ENCODE results near the gene PDCD11.

PDCD11 gene

DNA sequence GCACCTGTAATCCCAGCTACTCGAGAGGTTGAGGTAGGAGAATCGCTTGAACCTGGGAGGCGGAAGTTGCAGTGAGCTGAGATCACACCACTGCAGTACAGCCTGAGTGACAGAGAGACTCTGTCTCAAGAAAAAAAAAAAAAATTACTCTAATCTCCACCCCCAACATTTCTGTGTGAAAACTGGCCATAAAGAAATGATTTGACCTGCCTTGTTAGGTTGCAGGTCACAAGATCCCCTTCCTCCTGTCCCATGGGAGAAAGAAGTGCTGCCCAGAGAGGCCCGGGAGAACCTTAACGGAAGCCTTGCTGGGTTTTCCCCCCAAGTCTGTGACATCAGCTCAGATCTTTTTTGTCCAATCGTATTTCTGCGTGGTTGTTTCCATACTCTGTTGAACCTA is 71.0 kb downstream of the PDCD11 start:
- H3K4me3 ChIP-seq (ENCODE audit: control insufficient read depth, low read depth, low read length), result no peak overlapping the region
- TF ChIP-seq, protein P1, sequence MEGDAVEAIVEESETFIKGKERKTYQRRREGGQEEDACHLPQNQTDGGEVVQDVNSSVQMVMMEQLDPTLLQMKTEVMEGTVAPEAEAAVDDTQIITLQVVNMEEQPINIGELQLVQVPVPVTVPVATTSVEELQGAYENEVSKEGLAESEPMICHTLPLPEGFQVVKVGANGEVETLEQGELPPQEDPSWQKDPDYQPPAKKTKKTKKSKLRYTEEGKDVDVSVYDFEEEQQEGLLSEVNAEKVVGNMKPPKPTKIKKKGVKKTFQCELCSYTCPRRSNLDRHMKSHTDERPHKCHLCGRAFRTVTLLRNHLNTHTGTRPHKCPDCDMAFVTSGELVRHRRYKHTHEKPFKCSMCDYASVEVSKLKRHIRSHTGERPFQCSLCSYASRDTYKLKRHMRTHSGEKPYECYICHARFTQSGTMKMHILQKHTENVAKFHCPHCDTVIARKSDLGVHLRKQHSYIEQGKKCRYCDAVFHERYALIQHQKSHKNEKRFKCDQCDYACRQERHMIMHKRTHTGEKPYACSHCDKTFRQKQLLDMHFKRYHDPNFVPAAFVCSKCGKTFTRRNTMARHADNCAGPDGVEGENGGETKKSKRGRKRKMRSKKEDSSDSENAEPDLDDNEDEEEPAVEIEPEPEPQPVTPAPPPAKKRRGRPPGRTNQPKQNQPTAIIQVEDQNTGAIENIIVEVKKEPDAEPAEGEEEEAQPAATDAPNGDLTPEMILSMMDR (conservative IDR thresholded peaks at IDR 0.05; ENCODE audit: control insufficient read depth, insufficient read depth, low read depth, low read length), result no peak
- no peak for DNase-seq (ENCODE audit: low read depth)

DNA sequence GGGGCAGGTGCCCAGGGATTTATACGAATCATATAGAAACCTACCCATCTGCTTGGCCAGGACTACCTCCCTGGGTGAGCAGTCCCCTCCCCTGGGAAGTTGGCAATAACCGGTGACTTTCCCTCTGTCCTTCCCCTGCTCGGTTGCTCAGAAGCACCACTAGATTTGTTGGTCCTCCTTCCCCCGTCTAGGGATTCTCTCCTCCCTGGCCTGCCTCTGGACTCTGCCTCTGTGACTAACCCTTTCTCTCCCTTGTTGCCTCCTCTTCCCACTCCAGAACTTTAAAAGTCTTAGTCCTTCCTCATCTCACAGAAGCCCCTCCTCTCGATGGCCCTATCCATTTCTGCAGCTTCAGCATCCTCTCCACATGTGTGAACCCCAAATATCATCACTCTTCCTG is 72.8 kb downstream of the PDCD11 start:
- TF ChIP-seq, protein P1 (conservative IDR thresholded peaks at IDR 0.05; ENCODE audit: control insufficient read depth, insufficient read depth, low read depth, low read length), result no peak
- DNase-seq (ENCODE audit: low read depth), result no peak
- H3K4me3 ChIP-seq (ENCODE audit: control insufficient read depth, low read depth, low read length), result no peak overlapping the region

DNA sequence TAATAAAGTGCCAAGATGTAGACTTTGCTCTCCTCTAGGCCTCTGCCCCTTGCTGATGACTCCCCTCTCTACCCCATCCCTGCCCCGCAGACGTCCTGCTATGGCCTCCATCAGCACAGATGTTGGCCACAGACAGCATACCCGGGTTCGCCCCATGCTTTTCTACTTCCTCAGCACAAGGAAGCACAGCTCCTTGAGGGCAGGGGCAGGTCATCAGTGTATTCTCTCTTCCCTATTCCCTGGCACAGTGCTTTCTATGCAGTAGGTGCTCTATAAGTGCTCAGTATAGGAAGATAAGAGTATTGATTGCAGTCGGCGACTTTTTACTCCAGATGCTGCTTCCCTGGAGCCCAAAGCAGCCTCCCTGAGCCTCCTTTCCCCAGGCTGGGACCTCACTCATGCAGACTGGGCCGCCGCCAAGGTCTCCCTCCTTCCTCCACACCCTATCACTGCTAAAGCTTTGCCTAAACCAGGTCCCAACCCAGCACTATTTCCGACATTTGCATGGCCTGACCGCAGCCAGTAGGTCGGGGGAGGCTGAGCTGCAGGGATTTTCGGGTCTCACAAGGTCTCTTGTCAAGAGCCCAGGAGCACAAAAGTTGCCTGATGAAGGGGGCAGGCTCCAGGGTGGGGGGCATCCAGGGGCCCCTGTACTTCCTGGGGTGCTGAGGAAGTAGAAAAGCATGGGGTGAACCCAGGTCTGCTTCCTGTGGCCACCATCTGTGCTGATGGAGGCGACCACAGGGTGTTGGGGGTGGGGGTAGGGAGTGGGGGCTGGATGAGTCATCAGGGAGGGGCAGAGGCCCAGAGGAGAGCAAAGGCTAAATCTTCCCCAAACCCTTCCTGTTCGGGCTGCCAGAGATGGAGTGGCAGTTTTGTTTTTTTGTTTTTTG is 74.6 kb downstream of the PDCD11 start:
- TF ChIP-seq, protein P1 (conservative IDR thresholded peaks at IDR 0.05; ENCODE audit: control insufficient read depth, insufficient read depth, low read depth, low read length), result no peak
- H3K4me3 ChIP-seq (ENCODE audit: control insufficient read depth, low read depth, low read length), result no peak overlapping the region
- peak; percentile 78 for DNase-seq (ENCODE audit: low read depth)

DNA sequence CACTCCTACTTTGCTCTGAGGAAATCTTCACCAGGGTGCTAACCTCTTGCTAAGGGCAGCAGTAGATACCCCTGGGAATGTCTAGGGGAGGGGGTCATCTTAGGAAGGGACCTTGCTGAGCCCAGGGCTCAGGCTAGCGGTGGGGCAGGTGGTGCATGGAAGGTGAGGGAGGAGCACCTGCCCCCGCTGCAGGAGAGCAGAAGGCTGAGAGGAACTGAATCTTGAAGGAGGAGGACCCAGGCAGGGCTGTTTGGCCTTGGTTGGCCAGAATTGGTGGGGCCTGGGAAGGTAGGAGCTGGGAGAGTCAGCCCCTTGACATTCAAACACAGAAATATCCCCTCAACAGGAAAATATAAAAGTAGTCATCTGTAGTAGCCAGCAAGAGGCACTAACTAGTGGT is 75.6 kb downstream of the PDCD11 start:
- DNase-seq (ENCODE audit: low read depth), result no peak
- H3K4me3 ChIP-seq (ENCODE audit: control insufficient read depth, low read depth, low read length), result no peak overlapping the region
- TF ChIP-seq, protein P1 (conservative IDR thresholded peaks at IDR 0.05; ENCODE audit: control insufficient read depth, insufficient read depth, low read depth, low read length), result no peak

DNA sequence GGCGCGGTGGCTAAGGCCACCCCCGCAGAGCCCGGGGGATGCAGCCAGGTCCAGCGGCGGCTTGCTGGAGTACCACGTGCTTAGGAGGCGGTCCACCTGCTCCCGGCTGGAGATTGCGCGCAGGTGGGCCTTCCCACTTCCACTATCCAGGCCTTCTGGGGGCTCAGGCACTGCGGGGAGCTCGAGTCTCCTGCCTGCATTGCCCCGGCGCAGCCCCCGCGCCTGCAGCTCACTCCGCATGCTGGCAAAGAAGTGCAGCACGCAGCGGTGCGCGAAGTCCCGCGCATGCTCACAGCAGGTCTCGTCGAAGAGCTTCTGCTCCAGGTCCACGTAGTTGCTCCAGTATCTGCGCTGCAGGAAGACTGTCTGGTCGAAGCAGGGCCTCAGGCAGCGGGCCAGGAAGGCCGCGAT is 76.8 kb downstream of the PDCD11 start:
- no peak overlapping the region for H3K4me3 ChIP-seq (ENCODE audit: control insufficient read depth, low read depth, low read length)
- DNase-seq (ENCODE audit: low read depth), result no peak

DNA sequence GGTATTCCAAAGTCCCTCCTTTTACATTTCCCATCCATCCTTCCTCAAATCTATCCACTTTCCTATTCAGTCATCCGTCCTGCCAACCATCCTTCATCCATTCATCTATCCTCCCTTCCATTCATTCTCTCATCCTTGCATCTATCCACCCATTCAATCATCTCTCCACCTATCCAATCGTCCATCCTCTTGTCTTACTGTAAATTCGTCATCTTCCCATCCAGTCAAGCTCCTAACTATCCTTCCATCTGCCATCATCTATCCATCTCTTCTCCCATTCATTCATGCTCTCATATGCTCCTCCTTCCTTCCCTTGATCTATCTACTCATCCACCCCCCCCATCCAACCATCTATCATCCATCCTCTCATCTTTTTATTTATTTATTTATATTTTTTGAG is 77.7 kb downstream of the PDCD11 start:
- TF ChIP-seq, protein P1 (conservative IDR thresholded peaks at IDR 0.05; ENCODE audit: control insufficient read depth, insufficient read depth, low read depth, low read length), result no peak
- H3K4me3 ChIP-seq (ENCODE audit: control insufficient read depth, low read depth, low read length), result no peak overlapping the region
- no peak for DNase-seq (ENCODE audit: low read depth)

More for the DNA sequence above, 76.8 kb downstream of the PDCD11 start:
- TF ChIP-seq, protein P1 (conservative IDR thresholded peaks at IDR 0.05; ENCODE audit: control insufficient read depth, insufficient read depth, low read depth, low read length), result no peak
